Spleen (tissue), 7 donors: ENCODE data around the gene HSPA5.

Source experiments
- CTCF ChIP-seq, 11 experiments: fragments of 200-600 bp in 7 of 11; fragments of 450-650 bp in 4 of 11; sonication (generic) in 4 of 11; IDR thresholded peaks in 8 of 11; conservative IDR thresholded peaks in 3 of 11; 1 replicate in 7 of 11; 2 replicates in 4 of 11; pipeline versions ENCODE4 v1.4.0 to v1.8.0; 2016 to 2021; ENCODE audit warnings: antibody characterized with exemption in 11 of 11, inconsistent platforms in 4 of 11, mild to moderate bottlenecking in 1 of 11
- POLR2A ChIP-seq, 3 donors: fragments of 450-650 bp; IDR thresholded peaks; one replicate each; pipeline ENCODE4 v1.5.1; 2017; ENCODE audit warnings: antibody characterized with exemption in 3 of 3, mild to moderate bottlenecking in 1 of 3
- donor health status: DM: no; HTN: no; CAD: no; lungs with moderate emphysema.
- donor health status: DM: no; HTN: no; CAD: no.
- donor health status: DM: no; HTN: no; CAD: no.

GRCh38 chr9:125235804-125236519 lies 5.2 kb downstream of the HSPA5 start:
- TF ChIP-seq POLR2A (IDR thresholded peaks at IDR 0.05) (no peak), CTCF (IDR thresholded peaks at IDR 0.05 in 8 of 11, conservative IDR thresholded peaks at IDR 0.05 in 3 of 11) (no peak)
